Stomach (tissue), 4 donors: Measurements from ENCODE around the gene LCE5A.

ENCODE experiments used
- CTCF ChIP-seq, 7 experiments: fragments of 450-650 bp in 4 of 7; fragments of 200-600 bp in 3 of 7; sonication (generic) in 3 of 7; IDR thresholded peaks; one replicate each; pipeline ENCODE4 v1.5.1; 2016 to 2019; ENCODE audit warnings: antibody characterized with exemption in 7 of 7, control low read depth in 2 of 7, mild to moderate bottlenecking in 1 of 7
- POLR2A ChIP-seq, 4 donors: fragments of 450-650 bp; IDR thresholded peaks; one replicate each; pipeline ENCODE4 v1.6.1; 2016; ENCODE audit warnings: antibody characterized with exemption in 4 of 4, control low read depth in 2 of 4, mild to moderate bottlenecking in 1 of 4, moderate library complexity in 1 of 4
- POLR2AphosphoS5 ChIP-seq, 3 donors: sonication (generic); formaldehyde crosslinking; IDR thresholded peaks; one replicate each; pipeline ENCODE4 v1.6.1; 2016; ENCODE audit warnings: antibody characterized with exemption in 3 of 3

DNA sequence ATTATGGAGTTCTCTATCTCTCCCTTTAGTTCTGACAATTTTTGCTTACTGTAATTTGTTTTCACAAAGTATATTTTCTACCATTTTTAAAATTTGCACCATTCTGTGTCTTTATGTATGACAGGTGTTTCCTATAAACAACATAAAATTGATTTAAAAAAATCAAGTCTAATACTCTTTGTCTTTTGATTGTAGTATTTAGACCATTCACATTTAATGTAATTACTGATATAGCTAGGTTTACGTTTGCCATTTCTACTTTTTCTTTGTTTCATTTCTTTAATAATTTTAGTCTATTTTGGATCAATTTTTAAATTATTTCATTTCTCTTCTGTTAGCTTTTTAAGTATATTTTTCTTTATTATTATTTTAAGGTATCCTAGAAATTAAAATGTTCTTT, 44.4 kb upstream of the LCE5A start:
- TF ChIP-seq POLR2AphosphoS5 (IDR thresholded peaks at IDR 0.05): no peak
- TF ChIP-seq CTCF (IDR thresholded peaks at IDR 0.05): no peak
- TF ChIP-seq POLR2A (IDR thresholded peaks at IDR 0.05): no peak
